GM23338 (cell line): ENCODE results near the gene SLC9A2. TPM values are rescaled to one million over a fixed set of nuclear protein-coding genes. Genes with fewer than 3 reads are reported as not detected.
A peak's percentile ranks its signal among the peaks of the same experiment; 100 is the strongest.

ENCODE experiments used
- ATAC-seq: fragments of 200-7000 bp; cut with Tn5 transposase; 3 replicates; pipeline ENCODE4 v1.9.1; 2020
- DNase-seq: peaks from one replicate; pipeline ENCODE4 v3.0.0-alpha.2; 2015; ENCODE audit warnings: low spot score
- H2AFZ ChIP-seq: fragments of 200-600 bp; sonication (generic); 2 replicates; pipeline ENCODE4 v1.8.0; 2016; ENCODE audit warnings: antibody characterized with exemption, mild to moderate bottlenecking, moderate library complexity
- H3F3A ChIP-seq: fragments of 200-600 bp; sonication (generic); replicated peaks from 2 replicates; pipeline ENCODE4 v1.8.0; 2017; ENCODE audit warnings: antibody characterized with exemption, mixed run types, low read depth
- H3K27ac ChIP-seq: fragments of 200-600 bp; sonication (generic); 2 replicates; pipeline ENCODE4 v1.6.1; 2016; ENCODE audit warnings: low read depth
- H3K27me3 ChIP-seq: fragments of 200-600 bp; sonication (generic); 2 replicates; pipeline ENCODE4 v1.8.0; 2016; ENCODE audit warnings: mild to moderate bottlenecking, mixed run types, moderate library complexity; ENCODE audit not compliant: insufficient read depth
- H3K36me3 ChIP-seq: fragments of 200-600 bp; sonication (generic); 2 replicates; pipeline ENCODE4 v1.8.0; 2016; ENCODE audit warnings: mild to moderate bottlenecking; ENCODE audit not compliant: insufficient read depth
- H3K4me1 ChIP-seq: fragments of 200-600 bp; sonication (generic); 2 replicates; pipeline ENCODE4 v1.8.0; 2016; ENCODE audit warnings: mild to moderate bottlenecking, moderate library complexity; ENCODE audit not compliant: insufficient read depth
- H3K4me2 ChIP-seq: fragments of 200-600 bp; sonication (generic); 2 replicates; pipeline ENCODE4 v1.7.1; 2017; ENCODE audit warnings: mixed run types
- H3K4me3 ChIP-seq: fragments of 200-600 bp; sonication (generic); 2 replicates; pipeline ENCODE4 v1.6.1; 2016; ENCODE audit warnings: mixed run types
- H3K79me2 ChIP-seq: fragments of 200-600 bp; sonication (generic); replicated peaks from 2 replicates; pipeline ENCODE4 v1.8.0; 2017; ENCODE audit warnings: mild to moderate bottlenecking; ENCODE audit not compliant: insufficient read depth
- H3K9me2 ChIP-seq: fragments of 200-600 bp; sonication (generic); 2 replicates; pipeline ENCODE4 v1.8.0; 2017; ENCODE audit not compliant: insufficient read depth
- H4K20me1 ChIP-seq: fragments of 200-600 bp; sonication (generic); replicated peaks from 2 replicates; pipeline ENCODE4 v1.8.0; 2017; ENCODE audit warnings: mild to moderate bottlenecking; ENCODE audit not compliant: insufficient read depth
- H3K27ac Mint-ChIP-seq: 2 replicates; pipeline ENCODE4 v1.8.0; 2020; ENCODE audit warnings: inconsistent platforms, mild to moderate bottlenecking, moderate library complexity, mixed read lengths
- H3K27me3 Mint-ChIP-seq: 3 replicates; pipeline ENCODE4 v1.8.0; 2022; ENCODE audit warnings: low read depth, mild to moderate bottlenecking, moderate library complexity, mixed read lengths, inconsistent platforms; ENCODE audit not compliant: insufficient read depth, poor library complexity
- H3K36me3 Mint-ChIP-seq: 3 replicates; pipeline ENCODE4 v1.8.0; 2021; ENCODE audit warnings: low read depth, mild to moderate bottlenecking, inconsistent platforms, moderate library complexity, mixed read lengths
- H3K4me1 Mint-ChIP-seq: 3 replicates; pipeline ENCODE4 v1.8.0; 2020; ENCODE audit warnings: mild to moderate bottlenecking, inconsistent platforms, mixed read lengths
- H3K4me3 Mint-ChIP-seq: 3 replicates; pipeline ENCODE4 v1.8.0; 2021; ENCODE audit warnings: moderate library complexity, mild to moderate bottlenecking, inconsistent platforms, mixed read lengths
- H3K9me3 Mint-ChIP-seq: 3 replicates; pipeline ENCODE4 v1.8.0; 2020; ENCODE audit warnings: moderate library complexity, mild to moderate bottlenecking, inconsistent platforms, mixed read lengths
- CTCF ChIP-seq, 2 experiments: fragments of 200-600 bp in 1 of 2; sonication (generic) in 1 of 2; conservative IDR thresholded peaks; 2 replicates each; pipeline versions ENCODE4 v1.5.1 to v1.6.1; 2016 to 2017; ENCODE audit warnings: antibody characterized with exemption in 2 of 2, low read depth in 2 of 2, mild to moderate bottlenecking in 2 of 2, moderate library complexity in 1 of 2
- ETS1 ChIP-seq: IDR thresholded peaks from 2 replicates; pipeline ENCODE4 v1.6.1; 2016; ENCODE audit warnings: antibody characterized with exemption
- EZH2 ChIP-seq: fragments of 200-600 bp; sonication (generic); IDR thresholded peaks from one replicate; pipeline ENCODE4 v1.8.0; 2017; ENCODE audit warnings: antibody characterized with exemption, mild to moderate bottlenecking, low read depth; ENCODE audit not compliant: unreplicated experiment
- ZNF462 ChIP-seq: fragments of 250-450 bp; sonication (Bioruptor Pico); IDR thresholded peaks from 2 replicates; pipeline ENCODE4 v1.5.0; 2020; ENCODE audit warnings: mild to moderate bottlenecking, moderate library complexity
- polyA plus RNA-seq: library from polyadenylated mRNA; unstranded; fragments of >200 nt; fragmentation: Nextera tagmentation; extraction: Ambion mirVana; gene quantifications from 2 replicates; pipeline ENCODE4 v1.2.1, GENCODE V29; 2016
- total RNA-seq: library from RNA; depleted of rRNA; stranded (reverse); fragments of >200 nt; shearing (Covaris generic); gene quantifications from 2 replicates; pipeline ENCODE4 v1.2.3, GENCODE V29; 2014

Gene SLC9A2
- total and polyA plus RNA-seq, 2 experiments from 2014 or later, result 0.03 to 0.24 TPM

GRCh38 chr2:102636283-102636907, 17.0 kb downstream of the SLC9A2 start:
- no peak overlapping the region for H3K27ac Mint-ChIP-seq
- Histone ChIP-seq H3K36me3 (no peaks in the 10 kb centered on the region), H3K4me2 (no peak overlapping the region), H3K4me3 (no peak overlapping the region), H3F3A (no peaks in the 10 kb centered on the region), H2AFZ (no peak overlapping the region), H3K79me2 (no peaks in the 10 kb centered on the region), H3K27ac (no peak overlapping the region), H3K9me2 (no peaks in the 10 kb centered on the region), H3K27me3 (no peaks in the 10 kb centered on the region), H4K20me1 (no peaks in the 10 kb centered on the region), H3K4me1 (peaks cover 7% of the 10 kb centered on the region; the same call in 1 of the 2 replicates)
- H3K4me1 Mint-ChIP-seq, result peaks cover 8% of the 10 kb centered on the region
- H3K36me3 Mint-ChIP-seq, result no peaks in the 10 kb centered on the region
- no peaks in the 10 kb centered on the region for H3K9me3 Mint-ChIP-seq
- H3K27me3 Mint-ChIP-seq, result no peaks in the 10 kb centered on the region
- H3K4me3 Mint-ChIP-seq, result no peak overlapping the region
- TF ChIP-seq ETS1 (no peak), ZNF462 (CRISPR knock-in tag) (no peak)
- DNase-seq (no peak), ATAC-seq (no peak)

GRCh38 chr2:102637358-102637757, 18.0 kb downstream of the SLC9A2 start:
- H3K27ac ChIP-seq, result no peak overlapping the region
- no peaks in the 10 kb centered on the region for H3K27me3 Mint-ChIP-seq
- no peak overlapping the region for H3K4me2 ChIP-seq
- H3K27ac Mint-ChIP-seq, result no peak overlapping the region
- H2AFZ ChIP-seq, result no peak overlapping the region
- peaks cover 7% of the 10 kb centered on the region; the same call in 1 of the 2 replicates for H3K4me1 ChIP-seq
- H3K79me2 ChIP-seq, result no peaks in the 10 kb centered on the region
- no peak for DNase-seq
- peaks cover 7% of the 10 kb centered on the region for H3K4me1 Mint-ChIP-seq
- ATAC-seq, result peak; percentile 45
- H3F3A ChIP-seq, result no peaks in the 10 kb centered on the region
- H3K4me3 ChIP-seq, result no peak overlapping the region
- H4K20me1 ChIP-seq, result no peaks in the 10 kb centered on the region
- no peaks in the 10 kb centered on the region for H3K36me3 ChIP-seq
- no peaks in the 10 kb centered on the region for H3K9me2 ChIP-seq
- TF ChIP-seq CTCF (conservative IDR thresholded peaks at IDR 0.05; ENCODE audit: low read depth in 2 of 2) (peak in 1 of 2 experiments; percentile 23; a peak in 1 of 4 replicates), EZH2 (no peak)
- H3K4me3 Mint-ChIP-seq, result no peak overlapping the region
- H3K36me3 Mint-ChIP-seq, result no peaks in the 10 kb centered on the region
- no peaks in the 10 kb centered on the region for H3K9me3 Mint-ChIP-seq
- H3K27me3 ChIP-seq, result no peaks in the 10 kb centered on the region
